Measurements from ENCODE around the gene DDX54. TPM values are rescaled to one million over a fixed set of nuclear protein-coding genes. Genes with fewer than 3 reads are reported as not detected.

The DDX54 gene
- total RNA-seq, 1 donor from 2014 or later = 121 TPM

DNA sequence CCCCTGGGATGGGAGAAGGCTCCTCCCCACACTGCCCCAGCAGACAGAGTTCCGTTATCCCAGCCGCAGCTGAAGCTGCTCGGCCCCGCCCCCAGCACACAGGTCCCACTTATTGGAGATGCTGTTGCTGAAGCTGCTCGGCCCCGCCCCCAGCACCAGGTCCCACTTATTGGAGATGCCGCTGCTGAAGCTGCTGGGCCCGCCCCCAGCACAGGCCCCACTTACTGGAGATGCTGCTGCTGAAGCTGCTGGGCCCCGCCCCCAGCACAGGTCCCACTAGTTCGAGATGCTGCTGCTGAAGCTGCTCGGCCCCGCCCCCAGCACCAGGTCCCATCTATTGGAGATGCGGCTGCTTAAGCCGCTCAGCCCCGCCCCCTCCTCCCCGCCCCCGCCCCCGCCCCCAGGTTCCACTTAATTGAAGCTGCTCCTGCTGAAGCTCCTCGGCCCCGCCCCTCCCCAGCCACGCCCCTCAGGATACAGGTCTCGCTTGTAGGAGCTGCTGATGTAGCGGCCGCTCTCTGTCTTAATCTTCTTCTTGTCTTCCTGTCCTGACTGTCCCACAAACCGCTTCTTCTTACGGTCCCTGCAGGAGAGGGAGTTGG, 23.8 kb downstream of the DDX54 start:
- H3K9me3 Mint-ChIP-seq = no peaks in the 10 kb centered on the region
- no peaks in the 10 kb centered on the region for H3K4me1 Mint-ChIP-seq (ENCODE audit: low read depth)
- peaks cover 46% of the 10 kb centered on the region for H3K36me3 Mint-ChIP-seq (ENCODE audit: low read depth)
- H3K27ac Mint-ChIP-seq = no peak overlapping the region
- H3K4me3 Mint-ChIP-seq = no peak overlapping the region
- H3K27me3 Mint-ChIP-seq (ENCODE audit: insufficient read depth) = peaks cover 2% of the 10 kb centered on the region
- no peak for DNase-seq (ENCODE audit: low spot score)
- intact Hi-C loops (cut with micrococcal nuclease) = no loop called here

GRCh38 chr12:113159937-113160336, 25.3 kb downstream of the DDX54 start:
- intact Hi-C loops (cut with micrococcal nuclease) = no loop called here
- no peak for DNase-seq (ENCODE audit: low spot score)
- H3K27ac Mint-ChIP-seq = no peak overlapping the region
- peaks cover 2% of the 10 kb centered on the region for H3K27me3 Mint-ChIP-seq (ENCODE audit: insufficient read depth)
- no peaks in the 10 kb centered on the region for H3K4me1 Mint-ChIP-seq (ENCODE audit: low read depth)
- no peaks in the 10 kb centered on the region for H3K9me3 Mint-ChIP-seq
- H3K4me3 Mint-ChIP-seq = no peak overlapping the region
- H3K36me3 Mint-ChIP-seq (ENCODE audit: low read depth) = peaks cover 39% of the 10 kb centered on the region

GRCh38 chr12:113158439-113159203, 26.7 kb downstream of the DDX54 start:
- H3K36me3 Mint-ChIP-seq (ENCODE audit: low read depth) = peaks cover 39% of the 10 kb centered on the region
- no peak for DNase-seq (ENCODE audit: low spot score)
- no peak overlapping the region for H3K27ac Mint-ChIP-seq
- H3K9me3 Mint-ChIP-seq = no peaks in the 10 kb centered on the region
- H3K4me1 Mint-ChIP-seq (ENCODE audit: low read depth) = no peaks in the 10 kb centered on the region
- intact Hi-C loops (cut with micrococcal nuclease) = no loop called here
- peaks cover 8% of the 10 kb centered on the region for H3K27me3 Mint-ChIP-seq (ENCODE audit: insufficient read depth)
- no peak overlapping the region for H3K4me3 Mint-ChIP-seq

DNA sequence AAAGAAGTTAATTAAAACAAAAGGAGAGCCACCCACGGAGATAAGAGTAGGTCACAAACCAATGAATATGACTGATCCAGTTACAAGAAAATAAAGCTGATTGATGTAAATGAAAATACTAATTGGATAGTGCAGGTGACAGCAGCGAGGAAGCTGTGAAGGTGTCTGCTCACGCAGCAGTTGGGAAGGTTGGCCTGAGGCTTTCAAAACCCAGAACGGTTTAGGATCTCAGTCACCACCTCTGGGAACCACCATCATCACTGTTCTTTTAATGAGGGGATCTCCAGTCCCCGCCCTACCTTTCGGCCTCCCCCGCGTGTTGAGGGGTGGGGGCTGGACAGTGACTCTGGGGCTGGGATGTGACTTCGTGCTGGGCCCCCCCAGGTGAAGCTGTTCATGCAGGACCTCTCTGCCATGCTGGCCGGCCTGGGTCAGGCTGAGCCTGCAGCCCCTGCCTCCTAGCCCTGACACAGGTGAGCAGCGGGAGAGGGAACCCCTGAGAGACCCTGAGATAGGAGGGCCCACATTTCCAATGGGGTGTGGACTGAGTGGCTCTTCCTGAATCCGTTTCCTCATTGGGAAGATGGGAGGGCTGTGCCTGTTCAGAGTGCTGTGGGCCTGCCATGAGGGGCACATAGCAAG, 27.9 kb downstream of the DDX54 start:
- DNase-seq (ENCODE audit: low spot score) = no peak
- H3K27me3 Mint-ChIP-seq (ENCODE audit: insufficient read depth) = peaks cover 12% of the 10 kb centered on the region
- no peaks in the 10 kb centered on the region for H3K4me1 Mint-ChIP-seq (ENCODE audit: low read depth)
- intact Hi-C loops (cut with micrococcal nuclease) = no loop called here
- no peak overlapping the region for H3K4me3 Mint-ChIP-seq
- H3K9me3 Mint-ChIP-seq = no peaks in the 10 kb centered on the region
- peaks cover 29% of the 10 kb centered on the region for H3K36me3 Mint-ChIP-seq (ENCODE audit: low read depth)
- H3K27ac Mint-ChIP-seq = no peak overlapping the region

- Mint-ChIP-seq H3K4me1 (ENCODE audit: low read depth) (no peaks in the 10 kb centered on the region), H3K4me3 (no peak overlapping the region), H3K9me3 (no peaks in the 10 kb centered on the region), H3K36me3 (ENCODE audit: low read depth) (peaks cover 20% of the 10 kb centered on the region), H3K27ac (no peak overlapping the region), H3K27me3 (ENCODE audit: insufficient read depth) (peaks cover 21% of the 10 kb centered on the region)
- intact Hi-C loops (cut with micrococcal nuclease) = no loop called here
- DNase-seq (ENCODE audit: low spot score) = no peak
Measured at GRCh38 chr12:113155646-113156045, 29.6 kb downstream of the DDX54 start.

GRCh38 chr12:113155060-113155459, 30.2 kb downstream of the DDX54 start:
- intact Hi-C loops (cut with micrococcal nuclease) = no loop called here
- peaks cover 16% of the 10 kb centered on the region for H3K36me3 Mint-ChIP-seq (ENCODE audit: low read depth)
- peaks cover 21% of the 10 kb centered on the region for H3K27me3 Mint-ChIP-seq (ENCODE audit: insufficient read depth)
- H3K4me3 Mint-ChIP-seq = no peak overlapping the region
- DNase-seq (ENCODE audit: low spot score) = no peak
- no peaks in the 10 kb centered on the region for H3K4me1 Mint-ChIP-seq (ENCODE audit: low read depth)
- H3K27ac Mint-ChIP-seq = no peak overlapping the region
- H3K9me3 Mint-ChIP-seq = no peaks in the 10 kb centered on the region

DNA sequence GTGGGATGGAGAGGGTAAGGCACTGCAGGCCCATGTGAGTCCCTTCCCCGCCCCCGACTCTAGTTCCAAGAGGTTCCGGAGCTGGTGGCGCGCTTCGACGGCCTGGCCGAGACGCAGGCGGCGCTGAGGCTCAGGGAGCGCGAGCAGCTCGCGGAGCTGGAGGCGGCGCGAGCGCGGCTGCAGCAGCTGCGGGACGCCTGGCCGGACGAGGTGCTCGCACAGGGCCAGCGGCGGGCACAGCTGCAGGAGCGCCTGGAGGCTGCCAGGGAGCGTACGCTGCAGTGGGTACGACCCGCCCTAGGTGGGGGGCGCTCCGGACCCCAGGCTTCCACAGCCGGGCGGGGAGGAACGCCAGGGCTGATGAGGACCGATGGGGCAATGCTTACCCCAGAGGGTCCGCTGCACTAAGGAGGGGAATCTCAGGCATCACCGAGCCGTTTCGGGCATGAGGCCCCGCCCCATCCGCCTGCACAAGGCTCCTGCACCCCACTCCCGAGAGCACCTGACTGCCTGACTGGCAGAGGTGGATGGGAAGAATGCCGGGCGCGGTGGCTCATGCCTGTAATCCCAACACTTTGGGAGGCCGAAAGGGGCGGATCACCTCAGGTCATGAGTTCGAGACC, 30.8 kb downstream of the DDX54 start:
- Mint-ChIP-seq H3K27me3 (ENCODE audit: insufficient read depth) (peaks cover 24% of the 10 kb centered on the region), H3K27ac (no peak overlapping the region), H3K36me3 (ENCODE audit: low read depth) (peaks cover 15% of the 10 kb centered on the region), H3K9me3 (no peaks in the 10 kb centered on the region), H3K4me3 (peak overlapping the region; percentile 61), H3K4me1 (ENCODE audit: low read depth) (no peaks in the 10 kb centered on the region)
- intact Hi-C loops (cut with micrococcal nuclease) = loop anchor here (5.0 kb wide), 1 partner anchor 57 kb away; no protein-coding TSS in a partner anchor
- DNase-seq (ENCODE audit: low spot score) = no peak

DNA sequence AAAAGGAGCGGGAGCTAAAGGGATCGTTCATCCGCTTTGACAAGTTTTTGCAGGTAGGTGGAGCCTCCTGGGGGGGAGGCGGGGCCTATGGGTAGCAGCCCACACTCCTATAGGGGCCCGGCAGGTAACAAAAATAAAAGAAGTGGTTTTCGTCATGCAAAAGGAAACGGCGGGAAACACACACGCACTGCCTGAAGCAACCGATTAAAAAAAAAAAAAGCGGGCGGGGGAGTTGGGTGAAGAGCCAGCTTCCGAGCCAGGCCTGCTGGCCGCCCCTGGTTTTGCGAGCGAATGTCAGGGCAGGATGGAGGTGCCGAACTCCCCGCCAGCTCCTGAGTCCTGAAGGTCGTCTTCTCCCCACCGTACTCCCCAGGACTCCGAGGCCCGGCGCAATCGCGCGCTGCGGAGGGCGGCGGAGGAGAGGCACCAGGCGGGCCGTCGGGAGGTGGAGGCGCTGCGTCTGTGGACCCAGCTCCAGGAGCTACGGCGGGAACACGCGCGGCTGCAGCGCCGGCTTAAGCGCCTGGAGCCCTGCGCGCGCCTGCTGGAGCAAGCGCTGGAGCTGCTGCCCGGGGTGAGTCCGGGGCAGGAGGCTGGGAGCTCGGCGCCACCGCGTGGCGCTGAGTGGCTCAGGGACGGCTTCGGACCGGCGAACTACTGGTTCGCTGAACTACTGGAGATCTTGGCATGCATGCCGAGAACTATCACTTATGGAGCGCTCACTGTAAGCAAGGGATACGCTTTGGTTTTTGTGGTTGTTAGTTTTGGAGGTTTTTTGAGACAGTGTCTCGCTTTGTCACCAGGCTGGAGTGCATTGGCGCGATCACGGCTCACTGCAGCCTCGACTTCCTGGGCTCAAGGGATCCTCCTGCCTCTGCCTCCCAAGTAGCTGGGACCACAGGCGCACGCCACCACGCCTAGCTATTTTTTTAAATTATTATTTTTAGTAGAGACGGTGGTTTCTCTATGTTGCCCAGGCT, 32.2 kb downstream of the DDX54 start:
- no peaks in the 10 kb centered on the region for H3K9me3 Mint-ChIP-seq
- H3K36me3 Mint-ChIP-seq (ENCODE audit: low read depth) = peaks cover 10% of the 10 kb centered on the region
- no peak overlapping the region for H3K27ac Mint-ChIP-seq
- H3K4me1 Mint-ChIP-seq (ENCODE audit: low read depth) = no peaks in the 10 kb centered on the region
- H3K27me3 Mint-ChIP-seq (ENCODE audit: insufficient read depth) = peaks cover 24% of the 10 kb centered on the region
- DNase-seq (ENCODE audit: low spot score) = peak; percentile 35
- peak overlapping the region; percentile 65 for H3K4me3 Mint-ChIP-seq
- intact Hi-C loops (cut with micrococcal nuclease) = loop anchor here (1.0 to 5.0 kb wide), 3 partner anchors 16 to 105 kb away; no protein-coding TSS in a partner anchor

- H3K4me3 Mint-ChIP-seq = peak overlapping the region; percentile 65
- no peak for DNase-seq (ENCODE audit: low spot score)
- H3K36me3 Mint-ChIP-seq (ENCODE audit: low read depth) = peaks cover 5% of the 10 kb centered on the region
- H3K27me3 Mint-ChIP-seq (ENCODE audit: insufficient read depth) = peaks cover 26% of the 10 kb centered on the region
- no peaks in the 10 kb centered on the region for H3K9me3 Mint-ChIP-seq
- intact Hi-C loops (cut with micrococcal nuclease) = loop anchor here (1.0 to 5.0 kb wide), 3 partner anchors 16 to 104 kb away; no protein-coding TSS in a partner anchor
- H3K4me1 Mint-ChIP-seq (ENCODE audit: low read depth) = no peaks in the 10 kb centered on the region
- H3K27ac Mint-ChIP-seq = no peak overlapping the region
Measured at GRCh38 chr12:113152196-113152834, 33.0 kb downstream of the DDX54 start.

DNA sequence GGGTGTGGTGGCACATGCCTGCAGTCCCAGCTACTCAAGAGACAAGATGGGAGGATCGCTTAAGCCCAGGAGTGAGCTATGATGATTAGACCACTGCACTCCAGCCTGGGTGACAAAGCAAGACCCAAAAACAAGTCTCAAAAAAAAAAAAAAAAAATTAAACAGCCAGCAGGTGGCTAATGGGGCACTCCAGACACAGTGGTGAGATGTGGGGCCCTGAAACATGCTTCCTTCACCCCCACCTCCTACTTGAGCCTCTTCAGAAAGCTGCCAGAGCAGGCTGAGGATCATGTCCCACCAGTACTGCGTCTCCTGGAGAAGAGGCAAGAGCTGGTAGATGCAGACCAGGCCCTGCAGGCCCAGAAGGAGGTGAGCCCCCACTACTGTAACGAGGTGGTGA, 33.6 kb downstream of the DDX54 start:
- Mint-ChIP-seq H3K27me3 (ENCODE audit: insufficient read depth) (peaks cover 28% of the 10 kb centered on the region), H3K36me3 (ENCODE audit: low read depth) (no peaks in the 10 kb centered on the region), H3K4me3 (peak overlapping the region; percentile 65), H3K9me3 (no peaks in the 10 kb centered on the region), H3K27ac (no peak overlapping the region), H3K4me1 (ENCODE audit: low read depth) (no peaks in the 10 kb centered on the region)
- no peak for DNase-seq (ENCODE audit: low spot score)
- intact Hi-C loops (cut with micrococcal nuclease) = loop anchor here (1.0 to 5.0 kb wide), 3 partner anchors 15 to 103 kb away; no protein-coding TSS in a partner anchor

- Mint-ChIP-seq H3K9me3 (no peaks in the 10 kb centered on the region), H3K36me3 (ENCODE audit: low read depth) (no peaks in the 10 kb centered on the region), H3K27me3 (ENCODE audit: insufficient read depth) (peaks cover 34% of the 10 kb centered on the region), H3K27ac (no peak within 1 kb of the TSS), H3K4me3 (no peak within 1 kb of the TSS), H3K4me1 (ENCODE audit: low read depth) (no peaks in the 10 kb centered on the region)
- DNase-seq (ENCODE audit: low spot score) = no peak
- intact Hi-C loops (cut with micrococcal nuclease) = loop anchor here (5.0 kb wide), 1 partner anchor 52 kb away; no protein-coding TSS in a partner anchor
Measured at GRCh38 chr12:113149361-113150150, 35.7 kb downstream of the DDX54 start, which contains the start of gene CFAP73. TSS of gene CFAP73 (plus strand) at chr12:113149724. CDS start at chr12:113149858, 134 bp downstream.

All from activated T-helper 1 cell treated with anti-CD3 and anti-CD28 coated beads, Interleukin-12 subunit alpha, Interleukin-12 subunit beta, Interleukin-2, Interleukin-4 antibody, amounts not matched to agents 30 ng/mL and 10 ng/mL and 1 ng/mL, durations not matched to agents 14 hours and 24 hours and 36 hours (primary cell).